HCT116 (cell line): ENCODE data around the gene FBXL7. TPM values are rescaled to one million over a fixed set of nuclear protein-coding genes. Genes with fewer than 3 reads are reported as not detected.

ENCODE experiments used
- ATAC-seq: fragments of 200-7000 bp; cut with Tn5 transposase; 2 replicates; pipeline ENCODE4 v1.9.1; 2020; ENCODE audit warnings: mild to moderate bottlenecking, moderate library complexity
- BruUV-seq: library from RNA; stranded (reverse); fragments of 400-500 nt; replicated peaks from 2 replicates; lab custom pipeline; 2021; lab: Mats Ljungman, UMichigan
- CTCF ChIA-PET: fragments of 300-600 bp; sonication (Branson Sonifier 250); formaldehyde crosslinking; loops from one replicate; lab custom pipeline; 2021; ENCODE audit warnings: antibody characterized with exemption; lab: Charles Lee
- POLR2A ChIA-PET: fragments of 300-600, 350-600 bp; sonication (Branson Sonifier 250); formaldehyde crosslinking; loops from one replicate; lab custom pipeline; 2021; ENCODE audit warnings: antibody characterized with exemption; lab: Charles Lee
- RAD21 ChIA-PET, 2 experiments: fragments of 300-600 bp; sonication (Branson Sonifier 250); formaldehyde crosslinking; loops; one replicate each; lab custom pipeline; 2023; ENCODE audit warnings: low total read pairs in 2 of 2; ENCODE audit not compliant: uncharacterized antibody in 2 of 2, unreplicated experiment in 2 of 2, low non-redundant PET in 1 of 2; lab: Charles Lee
- DNase-seq: peaks from one replicate; pipeline ENCODE4 v3.0.0-alpha.2; 2010; ENCODE audit warnings: low read depth, low spot score
- H2AFZ ChIP-seq: fragments of 200-600 bp; shearing (Covaris generic), sonication (generic); 2 replicates; pipeline ENCODE4 v1.6.1; 2017; ENCODE audit warnings: low read depth, mixed run types, mixed read lengths, antibody characterized with exemption, low read length; ENCODE audit not compliant: poor library complexity, severe bottlenecking
- H3K27ac ChIP-seq: 2 replicates; pipeline ENCODE4 v1.5.1; 2012; ENCODE audit warnings: low read depth, low read length
- H3K27me3 ChIP-seq: fragments of 200-600 bp; sonication (generic); 2 replicates; pipeline ENCODE4 v1.6.1; 2016; ENCODE audit warnings: mixed run types, low read length, mixed read lengths; ENCODE audit not compliant: insufficient read depth
- H3K36me3 ChIP-seq, 2 experiments: fragments of 200-500 bp in 1 of 2; fragments of 200-600 bp in 1 of 2; sonication (Bioruptor generic) in 1 of 2; sonication (generic) in 1 of 2; 2 replicates each; pipeline versions ENCODE4 v1.5.1 to v1.6.1; 2014 to 2016; ENCODE audit warnings: low read length in 2 of 2, inconsistent platforms in 1 of 2, mixed read lengths in 1 of 2, mixed run types in 1 of 2; ENCODE audit not compliant: insufficient read depth in 2 of 2, control insufficient read depth in 1 of 2
- H3K4me1 ChIP-seq, 2 experiments: fragments of 200-600 bp in 1 of 2; sonication (generic) in 1 of 2; 2 replicates each; pipeline versions ENCODE4 v1.5.1 to v1.6.1; 2012 to 2017; ENCODE audit warnings: low read length in 2 of 2, inconsistent platforms in 1 of 2, mild to moderate bottlenecking in 1 of 2, mixed read lengths in 1 of 2, mixed run types in 1 of 2, moderate library complexity in 1 of 2; ENCODE audit not compliant: insufficient read depth in 2 of 2, control insufficient read depth in 1 of 2
- H3K4me2 ChIP-seq: fragments of 200-600 bp; sonication (generic); 2 replicates; pipeline ENCODE4 v1.6.1; 2017; ENCODE audit warnings: mixed run types, low read length, mixed read lengths
- H3K4me3 ChIP-seq, 2 experiments: fragments of 200-600 bp in 1 of 2; sonication (generic) in 1 of 2; replicated peaks in 1 of 2; 2 replicates each; pipeline ENCODE4 v1.5.1; 2011 to 2016; ENCODE audit warnings: low read length in 2 of 2, control low read depth in 1 of 2, low read depth in 1 of 2, mild to moderate bottlenecking in 1 of 2, mixed read lengths in 1 of 2, mixed run types in 1 of 2
- H3K79me2 ChIP-seq: fragments of 200-600 bp; sonication (generic); 2 replicates; pipeline ENCODE4 v1.6.1; 2017; ENCODE audit warnings: mild to moderate bottlenecking, mixed run types, low read length, moderate library complexity, mixed read lengths; ENCODE audit not compliant: insufficient read depth
- H3K9ac ChIP-seq: fragments of 200-600 bp; sonication (generic); 2 replicates; pipeline ENCODE4 v1.6.1; 2016; ENCODE audit warnings: low read length, mixed read lengths
- H3K9me2 ChIP-seq: fragments of 200-600 bp; sonication (generic), shearing (Covaris generic); 2 replicates; pipeline ENCODE4 v1.6.1; 2017; ENCODE audit warnings: mixed run types, mild to moderate bottlenecking, moderate library complexity; ENCODE audit not compliant: insufficient read depth
- H3K9me3 ChIP-seq, 2 experiments: fragments of 200-500 bp in 1 of 2; fragments of 200-600 bp in 1 of 2; sonication (Bioruptor generic) in 1 of 2; sonication (generic) in 1 of 2; 2 replicates each; pipeline ENCODE4 v1.6.1; 2014 to 2017; ENCODE audit warnings: low read length in 2 of 2, mixed read lengths in 2 of 2, inconsistent platforms in 1 of 2, low read depth in 1 of 2, mild to moderate bottlenecking in 1 of 2, mixed run types in 1 of 2, moderate library complexity in 1 of 2; ENCODE audit not compliant: control insufficient read depth in 1 of 2, insufficient read depth in 1 of 2
- H4K20me1 ChIP-seq: fragments of 200-600 bp; sonication (generic), shearing (Covaris generic); 2 replicates; pipeline ENCODE4 v1.6.1; 2017; ENCODE audit warnings: mixed run types, mild to moderate bottlenecking, moderate library complexity; ENCODE audit not compliant: insufficient read depth
- EGR1 ChIP-seq: IDR thresholded peaks from 2 replicates; pipeline ENCODE4 v1.6.1; 2012; ENCODE audit warnings: low read depth
- POLR2A ChIP-seq: IDR thresholded peaks from 2 replicates; pipeline ENCODE4 v1.7.0; 2011; ENCODE audit warnings: borderline replicate concordance; ENCODE audit not compliant: insufficient read depth, insufficient read length; ENCODE audit errors: extremely low read depth
- POLR2AphosphoS5 ChIP-seq: IDR thresholded peaks from 2 replicates; pipeline ENCODE4 v1.6.1; 2011; ENCODE audit warnings: mild to moderate bottlenecking, low read depth, low read length, moderate library complexity
- RAD21 ChIP-seq: IDR thresholded peaks from 2 replicates; pipeline ENCODE4 v1.6.1; 2012; ENCODE audit warnings: low read depth, mild to moderate bottlenecking
- SIN3A ChIP-seq: IDR thresholded peaks from 2 replicates; pipeline ENCODE4 v1.6.1; 2012; ENCODE audit warnings: low read depth
- SRF ChIP-seq: IDR thresholded peaks from 2 replicates; pipeline ENCODE4 v1.6.1; 2012; ENCODE audit warnings: low read depth
- YY1 ChIP-seq: IDR thresholded peaks from 2 replicates; pipeline ENCODE4 v1.6.1; 2011; ENCODE audit warnings: low read length, low read depth, moderate library complexity, mild to moderate bottlenecking; ENCODE audit not compliant: insufficient replicate concordance; ENCODE audit errors: extremely low read depth
- intact Hi-C: fragments of 100-400 bp; cut with micrococcal nuclease; formaldehyde crosslinking; loops from 2 replicates; pipeline ENCODE4 v1.10.0; 2022
- total RNA-seq: library from RNA; stranded (reverse); gene quantifications from one replicate; pipeline ENCODE4 v1.2.1, GENCODE V29; 2021; ENCODE audit not compliant: unreplicated experiment
- TF ChIP-seq, protein P1 (sequence below): IDR thresholded peaks from 2 replicates; pipeline ENCODE4 v1.6.1; 2011; ENCODE audit warnings: mild to moderate bottlenecking, low read length, moderate library complexity; ENCODE audit not compliant: insufficient replicate concordance; ENCODE audit errors: extremely low read depth
- TF ChIP-seq, protein P2 (sequence below), 3 experiments: fragments of 200-600 bp in 1 of 3; sonication (generic) in 1 of 3; IDR thresholded peaks in 2 of 3; conservative IDR thresholded peaks in 1 of 3; 2 replicates each; pipeline ENCODE4 v1.5.1; 2012 to 2017; ENCODE audit warnings: low read depth in 2 of 3, low read length in 2 of 3, antibody characterized with exemption in 1 of 3, borderline replicate concordance in 1 of 3, control low read depth in 1 of 3, mild to moderate bottlenecking in 1 of 3, mixed read lengths in 1 of 3, mixed run types in 1 of 3, moderate library complexity in 1 of 3; ENCODE audit not compliant: insufficient read depth in 1 of 3

FBXL7 gene
- total RNA-seq, 1 experiment from 2014 or later = 0.05 TPM

DNA sequence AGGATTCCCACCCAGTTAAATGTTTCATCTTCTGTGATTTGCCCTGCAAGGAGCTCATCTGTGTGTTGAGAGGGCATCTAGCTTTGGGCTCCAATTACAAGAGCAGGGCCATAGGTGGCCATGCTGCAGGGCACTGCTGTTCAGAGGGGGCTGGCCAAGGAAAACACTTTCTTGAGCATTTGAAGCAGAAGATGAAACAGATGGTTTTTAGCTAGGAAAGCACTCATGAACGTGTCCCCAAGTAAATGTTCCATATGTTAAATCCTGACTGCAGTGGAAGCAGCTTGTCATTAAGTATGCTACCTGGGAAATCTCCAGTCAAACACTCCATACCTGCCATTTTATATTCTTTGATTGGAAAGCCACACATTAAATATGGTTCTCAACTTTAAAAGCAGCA lies 176.6 kb downstream of the FBXL7 start (continued):
- TF ChIP-seq, protein P1, sequence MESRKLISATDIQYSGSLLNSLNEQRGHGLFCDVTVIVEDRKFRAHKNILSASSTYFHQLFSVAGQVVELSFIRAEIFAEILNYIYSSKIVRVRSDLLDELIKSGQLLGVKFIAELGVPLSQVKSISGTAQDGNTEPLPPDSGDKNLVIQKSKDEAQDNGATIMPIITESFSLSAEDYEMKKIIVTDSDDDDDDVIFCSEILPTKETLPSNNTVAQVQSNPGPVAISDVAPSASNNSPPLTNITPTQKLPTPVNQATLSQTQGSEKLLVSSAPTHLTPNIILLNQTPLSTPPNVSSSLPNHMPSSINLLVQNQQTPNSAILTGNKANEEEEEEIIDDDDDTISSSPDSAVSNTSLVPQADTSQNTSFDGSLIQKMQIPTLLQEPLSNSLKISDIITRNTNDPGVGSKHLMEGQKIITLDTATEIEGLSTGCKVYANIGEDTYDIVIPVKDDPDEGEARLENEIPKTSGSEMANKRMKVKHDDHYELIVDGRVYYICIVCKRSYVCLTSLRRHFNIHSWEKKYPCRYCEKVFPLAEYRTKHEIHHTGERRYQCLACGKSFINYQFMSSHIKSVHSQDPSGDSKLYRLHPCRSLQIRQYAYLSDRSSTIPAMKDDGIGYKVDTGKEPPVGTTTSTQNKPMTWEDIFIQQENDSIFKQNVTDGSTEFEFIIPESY = no peak
- TF ChIP-seq SIN3A (no peak), YY1 (no peak)
- TF ChIP-seq, protein P2, sequence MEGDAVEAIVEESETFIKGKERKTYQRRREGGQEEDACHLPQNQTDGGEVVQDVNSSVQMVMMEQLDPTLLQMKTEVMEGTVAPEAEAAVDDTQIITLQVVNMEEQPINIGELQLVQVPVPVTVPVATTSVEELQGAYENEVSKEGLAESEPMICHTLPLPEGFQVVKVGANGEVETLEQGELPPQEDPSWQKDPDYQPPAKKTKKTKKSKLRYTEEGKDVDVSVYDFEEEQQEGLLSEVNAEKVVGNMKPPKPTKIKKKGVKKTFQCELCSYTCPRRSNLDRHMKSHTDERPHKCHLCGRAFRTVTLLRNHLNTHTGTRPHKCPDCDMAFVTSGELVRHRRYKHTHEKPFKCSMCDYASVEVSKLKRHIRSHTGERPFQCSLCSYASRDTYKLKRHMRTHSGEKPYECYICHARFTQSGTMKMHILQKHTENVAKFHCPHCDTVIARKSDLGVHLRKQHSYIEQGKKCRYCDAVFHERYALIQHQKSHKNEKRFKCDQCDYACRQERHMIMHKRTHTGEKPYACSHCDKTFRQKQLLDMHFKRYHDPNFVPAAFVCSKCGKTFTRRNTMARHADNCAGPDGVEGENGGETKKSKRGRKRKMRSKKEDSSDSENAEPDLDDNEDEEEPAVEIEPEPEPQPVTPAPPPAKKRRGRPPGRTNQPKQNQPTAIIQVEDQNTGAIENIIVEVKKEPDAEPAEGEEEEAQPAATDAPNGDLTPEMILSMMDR (IDR thresholded peaks at IDR 0.05 in 2 of 3, conservative IDR thresholded peaks at IDR 0.05 in 1 of 3; ENCODE audit: borderline replicate concordance in 1 of 3, insufficient read depth in 1 of 3, low read depth in 2 of 3, low read length in 2 of 3) = no peak

DNA sequence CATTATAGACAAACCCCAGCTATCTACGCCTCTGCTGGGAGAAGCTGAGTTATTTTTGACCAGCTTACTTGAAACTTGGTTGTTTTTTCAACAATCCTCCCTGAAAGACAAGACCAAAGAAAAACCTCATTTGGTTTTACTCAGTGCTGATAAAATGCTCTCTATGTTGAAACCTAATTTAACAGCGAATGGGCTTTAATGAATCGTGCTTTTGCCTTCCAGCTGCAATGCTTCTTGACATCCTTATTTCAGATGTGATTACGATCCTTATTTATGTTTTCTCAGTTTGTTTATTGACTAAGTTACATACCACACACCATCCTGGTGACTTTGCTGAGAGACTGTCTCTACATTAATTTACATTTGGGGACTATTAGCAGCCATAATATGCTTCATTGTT lies 179.2 kb downstream of the FBXL7 start:
- TF ChIP-seq EGR1 = no peak
- no peak for TF ChIP-seq RAD21
- TF ChIP-seq YY1 = no peak
- no peak for TF ChIP-seq POLR2AphosphoS5
- no peak for TF ChIP-seq SRF
- no peak for TF ChIP-seq POLR2A
- H3K27ac ChIP-seq = no peak overlapping the region
- H3K4me1 ChIP-seq = no peaks in the 10 kb centered on the region
- no peaks in the 10 kb centered on the region for H3K27me3 ChIP-seq
- ChIA-PET CTCF (no interaction called here), POLR2A (no interaction called here), RAD21 (no interaction called here)
- no peak for ATAC-seq
- BruUV-seq = no TSS peak
- peaks cover 6 to 14% of the 10 kb centered on the region in 2 experiments; a peak in 2 of 4 replicates for H3K9me3 ChIP-seq
- H3K4me2 ChIP-seq = no peak overlapping the region
- H3K36me3 ChIP-seq = no peaks in the 10 kb centered on the region
- H2AFZ ChIP-seq = no peak overlapping the region
- no peaks in the 10 kb centered on the region for H4K20me1 ChIP-seq
- H3K9ac ChIP-seq = no peak overlapping the region
- intact Hi-C loops = no loop called here
- no peaks in the 10 kb centered on the region for H3K9me2 ChIP-seq
- H3K4me3 ChIP-seq = no peak overlapping the region
- H3K79me2 ChIP-seq = no peaks in the 10 kb centered on the region
- no peak for DNase-seq
